OCI-LY7 (cell line): ENCODE measurements around the gene CHPF2.

ENCODE experiments used
- CTCF ChIP-seq: fragments of 200-600 bp; sonication (generic); conservative IDR thresholded peaks from 2 replicates; pipeline ENCODE4 v1.5.1; 2014; ENCODE audit warnings: mild to moderate bottlenecking, antibody characterized with exemption, low read length, moderate library complexity, mixed read lengths
- EZH2phosphoT487 ChIP-seq: fragments of 200-600 bp; sonication (generic); IDR thresholded peaks from 2 replicates; pipeline ENCODE4 v1.6.1; 2018; ENCODE audit warnings: low read depth, borderline replicate concordance, mild to moderate bottlenecking, mixed run types, antibody characterized with exemption, low read length, moderate library complexity, mixed read lengths

GRCh38 chr7:151278949-151279348, 46.7 kb downstream of the CHPF2 start:
- no peak for TF ChIP-seq EZH2phosphoT487
- TF ChIP-seq CTCF: no peak
